AG10803 (cell line): Measurements from ENCODE around the gene UMAD1.

Source experiments
- DNase-seq: peaks from one replicate; pipeline ENCODE4 v3.0.0; 2010; ENCODE audit warnings: low read depth
- H3K4me3 ChIP-seq: 2 replicates; pipeline ENCODE4 v1.5.1; 2011; ENCODE audit warnings: mild to moderate bottlenecking, low read length, control low read depth
- TF ChIP-seq, protein P1 (sequence below): conservative IDR thresholded peaks from 2 replicates; pipeline ENCODE4 v1.5.1; 2011; ENCODE audit warnings: mild to moderate bottlenecking, low read length, control low read depth, inconsistent platforms

UMAD1 gene

DNA sequence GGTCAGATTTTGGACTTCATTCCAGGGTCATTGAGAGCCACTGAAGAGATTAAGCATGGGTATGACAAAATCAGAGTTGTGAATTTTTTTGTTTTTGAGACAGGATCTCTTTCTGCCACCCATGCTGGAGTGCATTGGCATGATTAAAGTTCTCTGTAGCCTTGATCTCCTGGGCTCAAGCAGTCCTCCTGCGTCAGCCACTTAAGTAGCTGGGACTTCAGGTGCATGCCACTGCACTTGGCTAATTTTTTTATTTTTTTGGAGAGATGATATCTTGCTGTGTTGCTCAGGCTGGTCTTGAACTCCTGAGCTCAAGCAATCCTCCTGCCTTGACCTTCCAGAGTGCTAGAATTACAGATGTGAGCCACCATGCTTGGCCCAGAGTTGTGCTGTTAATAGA lies 275.5 kb downstream of the UMAD1 start:
- no peak overlapping the region for H3K4me3 ChIP-seq
- TF ChIP-seq, protein P1, sequence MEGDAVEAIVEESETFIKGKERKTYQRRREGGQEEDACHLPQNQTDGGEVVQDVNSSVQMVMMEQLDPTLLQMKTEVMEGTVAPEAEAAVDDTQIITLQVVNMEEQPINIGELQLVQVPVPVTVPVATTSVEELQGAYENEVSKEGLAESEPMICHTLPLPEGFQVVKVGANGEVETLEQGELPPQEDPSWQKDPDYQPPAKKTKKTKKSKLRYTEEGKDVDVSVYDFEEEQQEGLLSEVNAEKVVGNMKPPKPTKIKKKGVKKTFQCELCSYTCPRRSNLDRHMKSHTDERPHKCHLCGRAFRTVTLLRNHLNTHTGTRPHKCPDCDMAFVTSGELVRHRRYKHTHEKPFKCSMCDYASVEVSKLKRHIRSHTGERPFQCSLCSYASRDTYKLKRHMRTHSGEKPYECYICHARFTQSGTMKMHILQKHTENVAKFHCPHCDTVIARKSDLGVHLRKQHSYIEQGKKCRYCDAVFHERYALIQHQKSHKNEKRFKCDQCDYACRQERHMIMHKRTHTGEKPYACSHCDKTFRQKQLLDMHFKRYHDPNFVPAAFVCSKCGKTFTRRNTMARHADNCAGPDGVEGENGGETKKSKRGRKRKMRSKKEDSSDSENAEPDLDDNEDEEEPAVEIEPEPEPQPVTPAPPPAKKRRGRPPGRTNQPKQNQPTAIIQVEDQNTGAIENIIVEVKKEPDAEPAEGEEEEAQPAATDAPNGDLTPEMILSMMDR, result no peak
- no peak for DNase-seq

DNA sequence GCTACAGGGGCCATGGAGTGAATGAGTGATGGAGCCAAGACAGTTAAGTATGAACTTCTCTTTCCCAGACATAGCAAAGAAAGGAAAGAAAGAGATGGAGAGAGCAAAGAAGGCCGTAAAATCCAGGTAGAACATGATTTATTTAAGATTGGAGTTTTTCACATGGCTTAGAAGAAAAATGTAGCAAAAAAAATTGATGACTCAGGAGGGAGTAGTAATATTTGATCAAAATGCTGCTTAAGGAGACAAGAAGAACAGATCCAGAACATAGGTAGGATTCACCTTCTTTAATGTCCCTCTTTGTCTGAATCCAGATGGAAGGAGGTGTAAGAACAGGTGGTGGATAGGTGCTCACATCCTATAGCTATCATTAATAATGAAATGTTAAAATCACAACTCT lies 277.0 kb downstream of the UMAD1 start:
- no peak for DNase-seq
- H3K4me3 ChIP-seq, result no peak overlapping the region
- TF ChIP-seq, protein P1, result no peak

DNA sequence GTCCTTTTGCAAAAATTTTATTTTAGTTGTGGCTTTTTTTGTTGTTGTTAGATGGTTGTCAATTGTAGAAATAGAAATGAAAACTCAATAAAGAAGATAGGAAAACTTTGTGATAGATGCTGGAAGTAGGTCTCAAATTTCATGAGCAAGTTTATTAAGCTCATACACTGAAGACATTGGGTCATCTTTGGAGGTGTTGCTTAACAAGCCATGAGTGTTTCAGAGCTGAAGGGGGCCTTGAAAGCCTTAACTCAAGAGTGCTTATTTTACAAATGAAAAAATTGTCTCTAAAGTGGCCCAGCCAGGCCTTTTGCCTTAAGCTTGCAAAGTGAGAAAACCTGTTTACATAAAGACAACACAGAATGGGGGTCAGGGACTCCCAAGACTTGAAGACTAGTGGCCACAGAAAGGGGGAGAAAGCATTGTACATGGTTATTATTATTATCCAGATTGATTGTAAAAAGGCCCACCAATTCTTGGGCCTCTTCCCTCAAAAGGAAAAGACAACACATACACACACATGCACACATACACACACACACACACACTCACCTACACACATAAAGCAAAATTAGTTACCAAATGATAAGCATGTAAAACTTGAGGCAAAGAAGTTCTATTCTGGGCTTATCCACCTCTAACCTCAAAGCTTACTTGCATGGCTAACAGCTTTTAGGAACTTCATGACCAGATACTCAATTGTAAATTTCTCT lies 278.3 kb downstream of the UMAD1 start:
- no peak overlapping the region for H3K4me3 ChIP-seq
- TF ChIP-seq, protein P1, result no peak
- DNase-seq, result no peak

DNA sequence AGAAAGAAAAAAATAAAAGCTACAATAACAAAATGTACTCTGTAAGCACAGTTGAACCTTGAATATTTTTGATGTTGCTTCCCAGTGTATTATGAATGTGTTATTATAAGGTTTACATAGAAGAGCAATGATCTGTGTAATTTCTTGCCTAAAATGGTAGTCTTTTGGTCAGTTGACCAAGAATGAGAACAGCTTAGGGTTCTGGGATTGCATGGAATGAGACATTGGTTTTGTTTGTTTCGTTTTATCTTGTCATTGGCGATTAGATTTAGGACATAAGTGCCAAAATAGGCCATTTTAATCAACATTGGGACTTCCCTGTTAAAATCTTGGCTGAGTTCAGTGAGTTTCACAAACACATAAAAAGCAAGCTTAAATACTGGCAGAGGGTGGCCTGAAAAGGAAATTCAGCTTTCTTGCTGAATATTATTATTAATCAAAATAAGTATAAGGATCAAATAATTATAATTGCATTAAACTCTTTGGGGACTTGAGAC lies 278.9 kb downstream of the UMAD1 start:
- TF ChIP-seq, protein P1, result no peak
- H3K4me3 ChIP-seq, result no peak overlapping the region
- DNase-seq, result no peak

DNA sequence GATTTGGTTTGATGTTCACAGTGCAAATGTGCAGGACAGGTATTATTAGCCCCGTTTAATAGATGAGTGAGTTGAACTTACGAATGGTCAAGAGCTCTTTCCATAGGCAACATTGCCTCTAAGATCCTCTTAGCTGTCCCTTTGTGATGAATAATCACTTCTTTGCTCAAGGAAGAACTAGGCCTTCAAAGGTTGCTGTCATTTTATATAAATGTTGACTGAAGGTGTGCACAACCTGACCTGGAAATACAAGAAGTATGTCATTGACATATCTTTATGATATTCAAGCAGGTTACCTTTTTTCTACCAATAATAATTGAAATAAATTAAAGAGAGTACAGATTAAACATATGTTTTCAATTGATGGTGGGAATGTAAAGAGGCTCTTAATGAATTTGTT lies 279.5 kb downstream of the UMAD1 start:
- H3K4me3 ChIP-seq, result no peak overlapping the region
- DNase-seq, result no peak
- TF ChIP-seq, protein P1, result no peak

DNA sequence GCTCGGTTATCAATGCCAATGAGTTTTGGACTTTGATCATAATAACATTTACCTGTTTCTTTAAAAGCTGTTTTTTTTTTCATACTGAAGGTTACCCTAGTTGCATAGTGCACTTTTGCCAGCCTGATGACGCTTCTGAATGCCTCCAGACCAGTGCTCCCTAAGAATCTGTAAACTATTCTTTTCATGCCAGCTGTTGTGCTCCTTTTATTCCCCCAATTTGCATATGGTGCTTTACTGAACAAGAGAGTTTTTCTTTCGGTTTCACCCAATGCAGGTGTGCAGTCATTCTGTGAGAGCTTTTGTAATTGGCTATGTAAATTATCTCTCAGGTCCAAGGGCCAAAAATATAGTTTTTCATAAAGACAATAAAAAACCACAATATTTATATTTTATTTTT lies 279.9 kb downstream of the UMAD1 start:
- H3K4me3 ChIP-seq, result no peak overlapping the region
- TF ChIP-seq, protein P1, result no peak
- DNase-seq, result no peak

DNA sequence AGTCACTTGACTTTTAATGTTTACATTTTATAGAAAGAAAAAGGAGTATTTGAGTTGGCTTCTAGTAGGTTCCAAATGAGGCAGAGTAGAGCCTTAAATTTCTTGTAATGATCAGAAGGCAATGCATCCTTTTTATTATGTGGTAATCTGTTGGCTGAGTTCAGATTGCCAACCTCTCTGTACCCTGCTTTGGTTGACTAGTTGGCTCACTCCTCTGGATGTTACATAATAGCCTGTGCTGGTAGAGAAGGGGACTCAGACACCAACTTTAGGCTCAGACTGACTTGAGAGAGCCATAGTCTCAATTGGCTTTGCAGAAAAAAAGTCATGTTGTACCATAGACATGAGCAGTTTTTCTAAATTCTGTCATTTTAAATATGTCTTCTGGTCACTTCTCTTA lies 281.3 kb downstream of the UMAD1 start:
- H3K4me3 ChIP-seq, result no peak overlapping the region
- DNase-seq, result no peak
- TF ChIP-seq, protein P1, result no peak
